ENCODE data around the gene ZNF678. TPM values are rescaled to one million over a fixed set of nuclear protein-coding genes. Genes with fewer than 3 reads are reported as not detected.
"Not testable (repeated sequence)": the region's sequence is repeated elsewhere in the genome, so short reads cannot be mapped to it uniquely, and the experiment has no call there.

Gene ZNF678
- total RNA-seq, 1 donor = 3.6 TPM

- no peak overlapping the region for H3K4me2 ChIP-seq (ENCODE audit: insufficient read depth, low read length)
- no peak for DNase-seq (ENCODE audit: insufficient read length, low spot score, missing footprints)
- H2AFZ ChIP-seq (ENCODE audit: low read length) = no peak overlapping the region
- H3K4me3 ChIP-seq (ENCODE audit: insufficient read depth, low read length) = no peak overlapping the region
- TF ChIP-seq CTCF (IDR thresholded peaks at IDR 0.05; ENCODE audit: extremely low read depth, low read depth, low read length) = no peak
- no peaks in the 10 kb centered on the region for H3K27me3 ChIP-seq (ENCODE audit: insufficient read depth, low read length)
- H3K36me3 ChIP-seq (ENCODE audit: insufficient read depth, low read length) = no peaks in the 10 kb centered on the region
- H3K9me3 ChIP-seq (ENCODE audit: low read depth, low read length) = no peaks in the 10 kb centered on the region
- H3K79me2 ChIP-seq (ENCODE audit: insufficient read depth, low read length) = peaks cover 7% of the 10 kb centered on the region
- H3K27ac ChIP-seq (ENCODE audit: low read depth, low read length) = no peak overlapping the region
- no peaks in the 10 kb centered on the region for H4K20me1 ChIP-seq (ENCODE audit: insufficient read depth, low read length)
- H3K4me1 ChIP-seq (ENCODE audit: insufficient read depth, low read length) = no peaks in the 10 kb centered on the region
Measured at GRCh38 chr1:227587968-227588367, 24.6 kb downstream of the ZNF678 start.

GRCh38 chr1:227588769-227589168, 25.4 kb downstream of the ZNF678 start:
- H3K4me3 ChIP-seq (ENCODE audit: insufficient read depth, low read length); H3K4me1 ChIP-seq (ENCODE audit: insufficient read depth, low read length); H3K27ac ChIP-seq (ENCODE audit: low read depth, low read length); H3K36me3 ChIP-seq (ENCODE audit: insufficient read depth, low read length); H4K20me1 ChIP-seq (ENCODE audit: insufficient read depth, low read length); H3K27me3 ChIP-seq (ENCODE audit: insufficient read depth, low read length); H3K4me2 ChIP-seq (ENCODE audit: insufficient read depth, low read length); H2AFZ ChIP-seq (ENCODE audit: low read length); H3K79me2 ChIP-seq (ENCODE audit: insufficient read depth, low read length); H3K9me3 ChIP-seq (ENCODE audit: low read depth, low read length); DNase-seq (ENCODE audit: insufficient read length, low spot score, missing footprints): not testable (repeated sequence)

GRCh38 chr1:227589777-227590176, 26.4 kb downstream of the ZNF678 start:
- not testable (repeated sequence) for H3K27ac ChIP-seq (ENCODE audit: low read depth, low read length); H3K36me3 ChIP-seq (ENCODE audit: insufficient read depth, low read length); H3K4me1 ChIP-seq (ENCODE audit: insufficient read depth, low read length); H3K9me3 ChIP-seq (ENCODE audit: low read depth, low read length); H3K4me3 ChIP-seq (ENCODE audit: insufficient read depth, low read length); H4K20me1 ChIP-seq (ENCODE audit: insufficient read depth, low read length); H3K79me2 ChIP-seq (ENCODE audit: insufficient read depth, low read length); H3K4me2 ChIP-seq (ENCODE audit: insufficient read depth, low read length); H3K27me3 ChIP-seq (ENCODE audit: insufficient read depth, low read length); H2AFZ ChIP-seq (ENCODE audit: low read length); DNase-seq (ENCODE audit: insufficient read length, low spot score, missing footprints)

- H3K4me2 ChIP-seq (ENCODE audit: insufficient read depth, low read length); H3K4me1 ChIP-seq (ENCODE audit: insufficient read depth, low read length); H3K4me3 ChIP-seq (ENCODE audit: insufficient read depth, low read length); H2AFZ ChIP-seq (ENCODE audit: low read length); H3K36me3 ChIP-seq (ENCODE audit: insufficient read depth, low read length); H3K79me2 ChIP-seq (ENCODE audit: insufficient read depth, low read length); H3K27ac ChIP-seq (ENCODE audit: low read depth, low read length); H4K20me1 ChIP-seq (ENCODE audit: insufficient read depth, low read length); H3K9me3 ChIP-seq (ENCODE audit: low read depth, low read length); H3K27me3 ChIP-seq (ENCODE audit: insufficient read depth, low read length); DNase-seq (ENCODE audit: insufficient read length, low spot score, missing footprints): not testable (repeated sequence)
Measured at GRCh38 chr1:227596222-227596621, 32.9 kb downstream of the ZNF678 start.

GRCh38 chr1:227603327-227603726, 40.0 kb downstream of the ZNF678 start:
- H3K4me2 ChIP-seq (ENCODE audit: insufficient read depth, low read length) = no peak overlapping the region
- no peaks in the 10 kb centered on the region for H3K27me3 ChIP-seq (ENCODE audit: insufficient read depth, low read length)
- H3K79me2 ChIP-seq (ENCODE audit: insufficient read depth, low read length) = peaks cover 5% of the 10 kb centered on the region
- TF ChIP-seq CTCF (IDR thresholded peaks at IDR 0.05; ENCODE audit: extremely low read depth, low read depth, low read length) = no peak
- no peak overlapping the region for H2AFZ ChIP-seq (ENCODE audit: low read length)
- no peaks in the 10 kb centered on the region for H3K4me1 ChIP-seq (ENCODE audit: insufficient read depth, low read length)
- no peaks in the 10 kb centered on the region for H3K36me3 ChIP-seq (ENCODE audit: insufficient read depth, low read length)
- no peaks in the 10 kb centered on the region for H4K20me1 ChIP-seq (ENCODE audit: insufficient read depth, low read length)
- no peak for DNase-seq (ENCODE audit: insufficient read length, low spot score, missing footprints)
- H3K27ac ChIP-seq (ENCODE audit: low read depth, low read length) = no peak overlapping the region
- H3K9me3 ChIP-seq (ENCODE audit: low read depth, low read length) = no peaks in the 10 kb centered on the region
- H3K4me3 ChIP-seq (ENCODE audit: insufficient read depth, low read length) = no peak overlapping the region
